HepG2 (cell line): ENCODE results near the gene SLC9A9. TPM values are rescaled to one million over a fixed set of nuclear protein-coding genes. Genes with fewer than 3 reads are reported as not detected.

Experiments used
- ATAC-seq: fragments of 200-7000 bp; cut with Tn5 transposase; 3 replicates; pipeline ENCODE4 v1.9.1; 2020; ENCODE audit warnings: mild to moderate bottlenecking, moderate library complexity
- BruUV-seq: library from RNA; stranded (reverse); fragments of 400-500 nt; replicated peaks from 2 replicates; lab custom pipeline; 2021; lab: Mats Ljungman, UMichigan
- CTCF ChIA-PET: fragments of 300-600 bp; formaldehyde crosslinking; extraction: SDS; loops from one replicate; lab custom pipeline; 2021; ENCODE audit warnings: low total read pairs, inconsistent platforms, low intra/inter-chr PET ratio; lab: Yijun Ruan, JAX
- POLR2A ChIA-PET: fragments of 350-600 bp; sonication (Branson Sonifier 250); formaldehyde crosslinking; loops from one replicate; lab custom pipeline; 2020; ENCODE audit warnings: antibody characterized with exemption, inconsistent platforms; lab: Yijun Ruan, JAX
- DNase-seq: peaks from one replicate; pipeline ENCODE4 v3.0.0-alpha.2; 2015; ENCODE audit warnings: low spot score
- FAIRE-seq: peaks from 3 replicates; lab custom pipeline; 2011; peaks lifted over from hg19 to GRCh38; lab: Jason Lieb, UNC
- H2AFZ ChIP-seq: one replicate; pipeline ENCODE4 v1.6.1; 2011; ENCODE audit warnings: low read length, inconsistent platforms
- H3K27ac ChIP-seq: fragments of 300-600 bp; 3 replicates; pipeline ENCODE4 v1.8.0; 2011; ENCODE audit warnings: mixed run types, mild to moderate bottlenecking, mixed read lengths, low read length, inconsistent platforms; ENCODE audit not compliant: insufficient read depth; ENCODE audit errors: extremely low read length
- H3K27me3 ChIP-seq, 2 experiments: fragments of 200-600 bp in 1 of 2; 2 replicates in 1 of 2; 3 replicates in 1 of 2; pipeline versions ENCODE4 v1.6.0 to v1.8.0; 2011; ENCODE audit warnings: low read length in 2 of 2, mild to moderate bottlenecking in 2 of 2, moderate library complexity in 2 of 2, inconsistent platforms in 1 of 2; ENCODE audit not compliant: insufficient read depth in 2 of 2, control insufficient read depth in 1 of 2
- H3K36me3 ChIP-seq, 2 experiments: fragments of 200-600 bp in 1 of 2; replicated peaks in 1 of 2; 2 replicates in 1 of 2; 3 replicates in 1 of 2; pipeline versions ENCODE4 v1.5.1 to v1.8.0; 2011; ENCODE audit warnings: low read length in 2 of 2, inconsistent platforms in 1 of 2; ENCODE audit not compliant: insufficient read depth in 2 of 2, control insufficient read depth in 1 of 2
- H3K4me1 ChIP-seq: 2 replicates; pipeline ENCODE4 v1.5.1; 2012; ENCODE audit warnings: low read length, inconsistent platforms; ENCODE audit not compliant: insufficient read depth
- H3K4me2 ChIP-seq: 2 replicates; pipeline ENCODE4 v1.6.0; 2011; ENCODE audit warnings: low read depth, low read length, inconsistent platforms
- H3K4me3 ChIP-seq, 3 experiments: fragments of 200-600 bp in 1 of 3; sonication (generic), shearing (Covaris generic) in 1 of 3; replicated peaks in 1 of 3; 2 replicates each; pipeline ENCODE4 v1.5.1; 2011 to 2016; ENCODE audit warnings: low read length in 3 of 3, inconsistent platforms in 2 of 3, low read depth in 2 of 3, mild to moderate bottlenecking in 2 of 3, control low read depth in 1 of 3, mixed read lengths in 1 of 3; ENCODE audit not compliant: insufficient read depth in 1 of 3
- H3K79me2 ChIP-seq: one replicate; pipeline ENCODE4 v1.6.1; 2011; ENCODE audit warnings: low read length, inconsistent platforms; ENCODE audit not compliant: insufficient read depth
- H3K9ac ChIP-seq: 2 replicates; pipeline ENCODE4 v1.6.0; 2011; ENCODE audit warnings: mild to moderate bottlenecking, low read depth, low read length, inconsistent platforms; ENCODE audit not compliant: insufficient read depth
- H3K9me3 ChIP-seq: 2 replicates; pipeline ENCODE4 v1.5.1; 2012; ENCODE audit warnings: mild to moderate bottlenecking, low read length
- H4K20me1 ChIP-seq: 2 replicates; pipeline ENCODE4 v1.6.0; 2011; ENCODE audit warnings: inconsistent platforms, mild to moderate bottlenecking, low read length, moderate library complexity; ENCODE audit not compliant: insufficient read depth
- ASH2L ChIP-seq: fragments of 300-600, 200-600 bp; sonication (generic); IDR thresholded peaks from 2 replicates; pipeline ENCODE4 v1.7.0; 2017; ENCODE audit warnings: low read depth, mild to moderate bottlenecking, moderate library complexity, mixed read lengths, low read length; ENCODE audit not compliant: insufficient read length
- MLXIP ChIP-seq: sonication (generic); formaldehyde crosslinking; IDR thresholded peaks from 2 replicates; pipeline ENCODE4 v1.9.0; 2021; ENCODE audit warnings: missing genetic modification reagents, borderline replicate concordance
- ZBTB4 ChIP-seq: sonication (generic); formaldehyde crosslinking; IDR thresholded peaks from 2 replicates; pipeline ENCODE4 v1.4.0; 2020; ENCODE audit warnings: missing genetic modification reagents, mild to moderate bottlenecking, borderline replicate concordance
- ZNF343 ChIP-seq: sonication (generic); formaldehyde crosslinking; IDR thresholded peaks from 2 replicates; pipeline ENCODE4 v1.4.0; 2020; ENCODE audit warnings: mild to moderate bottlenecking, missing genetic modification reagents
- ZNF629 ChIP-seq: sonication (generic); formaldehyde crosslinking; conservative IDR thresholded peaks from 2 replicates; pipeline ENCODE4 v1.5.0; 2020; ENCODE audit warnings: missing genetic modification reagents
- ZNF644 ChIP-seq: IDR thresholded peaks from 2 replicates; pipeline ENCODE4 v1.6.1; 2016; ENCODE audit warnings: low read depth
- in situ Hi-C: cut with HindIII; loops from 2 replicates; pipeline ENCODE4 v1.10.0; 2017; ENCODE audit warnings: low pct_unique_long_range_greater_than_20kb; ENCODE audit not compliant: extremely low pct_ligation_motif_present
- intact Hi-C: fragments of 100-400 bp; cut with micrococcal nuclease; formaldehyde crosslinking; loops from one replicate; pipeline ENCODE4 v1.10.0; 2022; ENCODE audit not compliant: unreplicated experiment
- polyA plus RNA-seq, 8 experiments: library from polyadenylated mRNA; depleted of rRNA in 3 of 8; stranded (reverse) in 7 of 8; unstranded in 1 of 8; fragments of >200 nt; fragmentation: Illumina TruSeq in 4 of 8; extraction: Trizol in 4 of 8; gene quantifications; 2 replicates each; pipeline versions ENCODE4 v1.2.1 to v1.2.3, GENCODE V29; 2011 to 2016; ENCODE audit warnings: low read depth in 4 of 8, missing spikeins in 1 of 8, mixed read lengths in 1 of 8; ENCODE audit not compliant: insufficient read depth in 1 of 8
- total RNA-seq, 5 experiments: library from RNA; depleted of rRNA; stranded (reverse); fragments of >200 nt; fragmentation: Illumina TruSeq; extraction: Trizol; gene quantifications; 2 replicates each; pipeline ENCODE4 v1.2.3, GENCODE V29; 2016; ENCODE audit warnings: low read depth in 1 of 5

The SLC9A9 gene
- total and polyA plus RNA-seq, 2 of the 13 experiments (the other 11 are each of a cell fraction or from before 2014, with no cell fraction given) = not detected

GRCh38 chr3:143851331-143852017 is 3.2 kb upstream of the SLC9A9 start (continued):
- no peak for TF ChIP-seq ZBTB4 (CRISPR knock-in tag)
- TF ChIP-seq ZNF629 (CRISPR knock-in tag) = no peak

GRCh38 chr3:143850877-143851276 is 2.6 kb upstream of the SLC9A9 start:
- POLR2A ChIA-PET = no interaction called here
- no peak overlapping the region for H3K27ac ChIP-seq
- no peak overlapping the region for H3K4me2 ChIP-seq

More at GRCh38 chr3:143850877-143851276, 2.6 kb upstream of the SLC9A9 start:
- CTCF ChIA-PET = no interaction called here
- H3K27me3 ChIP-seq = no peaks in the 10 kb centered on the region
- no TSS peak for BruUV-seq
- FAIRE-seq = no peak
- no peak overlapping the region for H3K9ac ChIP-seq
- no peak overlapping the region for H3K4me3 ChIP-seq
- H3K9me3 ChIP-seq = no peaks in the 10 kb centered on the region
- H3K36me3 ChIP-seq = no peaks in the 10 kb centered on the region
- no peak overlapping the region for H2AFZ ChIP-seq
- TF ChIP-seq ZNF343 = no peak
- no peak for TF ChIP-seq MLXIP
- no peak for TF ChIP-seq ZNF644 (CRISPR knock-in tag)
- TF ChIP-seq ASH2L = no peak
- no peak for DNase-seq
- H4K20me1 ChIP-seq = no peaks in the 10 kb centered on the region
- in situ Hi-C loops = no loop called here
- no peaks in the 10 kb centered on the region for H3K4me1 ChIP-seq
- no peaks in the 10 kb centered on the region for H3K79me2 ChIP-seq
- intact Hi-C loops = no loop called here
- ATAC-seq = no peak
